HEK293T (cell line): ENCODE results near the gene FBXW7.

Experiments used
- CTCF ChIA-PET: fragments of 350-600 bp; formaldehyde crosslinking; extraction: SDS; loops from one replicate; lab custom pipeline; 2021; ENCODE audit warnings: antibody characterized with exemption, inconsistent platforms; lab: Yijun Ruan, JAX
- POLR2A ChIA-PET: fragments of 350-600 bp; formaldehyde crosslinking; extraction: SDS; loops from one replicate; lab custom pipeline; 2020; ENCODE audit warnings: antibody characterized with exemption, inconsistent platforms; lab: Yijun Ruan, JAX
- DNase-seq: peaks from one replicate; pipeline ENCODE4 v3.0.0; 2012; ENCODE audit warnings: mixed read lengths; ENCODE audit errors: extremely low spot score
- ARNT ChIP-seq: fragments of 450-650 bp; IDR thresholded peaks from 2 replicates; pipeline ENCODE4 v1.6.1; 2017; ENCODE audit warnings: mild to moderate bottlenecking
- BHLHE40 ChIP-seq: fragments of 450-650 bp; IDR thresholded peaks from 2 replicates; pipeline ENCODE4 v1.6.1; 2016; ENCODE audit warnings: mild to moderate bottlenecking, moderate library complexity, borderline replicate concordance
- CTBP1 ChIP-seq: fragments of 450-650 bp; IDR thresholded peaks from 2 replicates; pipeline ENCODE4 v1.6.1; 2016; ENCODE audit warnings: borderline replicate concordance
- ELF4 ChIP-seq: fragments of 450-650 bp; IDR thresholded peaks from 2 replicates; pipeline ENCODE4 v1.6.1; 2017; ENCODE audit warnings: antibody characterized with exemption
- FOXA1 ChIP-seq: fragments of 450-650 bp; IDR thresholded peaks from 2 replicates; pipeline ENCODE4 v1.6.1; 2016; ENCODE audit warnings: mild to moderate bottlenecking
- FOXK2 ChIP-seq: fragments of 450-650 bp; IDR thresholded peaks from 2 replicates; pipeline ENCODE4 v1.6.1; 2016; ENCODE audit warnings: mild to moderate bottlenecking
- FOXM1 ChIP-seq: fragments of 450-650 bp; IDR thresholded peaks from 2 replicates; pipeline ENCODE4 v1.6.1; 2017; ENCODE audit warnings: mild to moderate bottlenecking, borderline replicate concordance
- HDGF ChIP-seq: fragments of 450-650 bp; IDR thresholded peaks from 2 replicates; pipeline ENCODE4 v1.6.1; 2017; ENCODE audit warnings: antibody characterized with exemption, borderline replicate concordance
- L3MBTL2 ChIP-seq: fragments of 450-650 bp; conservative IDR thresholded peaks from 2 replicates; pipeline ENCODE4 v1.6.1; 2016; ENCODE audit warnings: mild to moderate bottlenecking
- LEF1 ChIP-seq: fragments of 450-650 bp; IDR thresholded peaks from 2 replicates; pipeline ENCODE4 v1.6.1; 2017; ENCODE audit warnings: mild to moderate bottlenecking, borderline replicate concordance
- NFRKB ChIP-seq: fragments of 450-650 bp; IDR thresholded peaks from 2 replicates; pipeline ENCODE4 v1.6.1; 2016; ENCODE audit warnings: mild to moderate bottlenecking, moderate library complexity
- SP1 ChIP-seq: fragments of 450-650 bp; IDR thresholded peaks from 2 replicates; pipeline ENCODE4 v1.6.1; 2017
- SUZ12 ChIP-seq: fragments of 450-650 bp; IDR thresholded peaks from 2 replicates; pipeline ENCODE4 v1.6.1; 2016; ENCODE audit warnings: mild to moderate bottlenecking
- TARDBP ChIP-seq: fragments of 450-650 bp; IDR thresholded peaks from 2 replicates; pipeline ENCODE4 v1.6.1; 2016
- ZNF384 ChIP-seq: fragments of 450-650 bp; IDR thresholded peaks from 2 replicates; pipeline ENCODE4 v1.6.1; 2016
- TF ChIP-seq, protein P1 (sequence below): fragments of 450-650 bp; IDR thresholded peaks from 2 replicates; pipeline ENCODE4 v1.6.1; 2016

Gene FBXW7

DNA sequence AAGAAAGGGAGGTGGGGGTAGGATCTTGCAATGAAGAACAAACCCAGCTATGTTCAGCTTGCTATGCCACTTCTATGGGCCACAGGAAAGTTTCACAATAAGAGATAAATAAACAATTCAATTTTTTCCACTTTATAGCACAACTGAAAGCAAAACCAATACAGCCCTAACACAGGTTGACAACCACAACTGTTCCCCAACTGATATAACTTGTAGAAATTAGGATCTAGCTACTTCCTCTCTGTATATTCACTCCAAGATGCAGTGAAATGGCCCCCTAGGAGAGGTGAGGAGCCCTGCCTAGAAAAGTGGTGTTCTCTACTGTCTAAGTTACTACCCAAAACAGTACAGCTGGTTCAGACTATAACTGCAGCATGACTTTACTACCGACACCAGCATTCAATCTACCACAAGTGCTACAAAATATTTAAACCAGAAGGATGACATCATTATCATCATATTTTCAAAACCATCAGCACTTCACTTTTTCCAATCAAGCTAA lies 77.0 kb downstream of the FBXW7 start:
- ChIA-PET POLR2A (no interaction called here), CTCF (interaction anchor here (0.6 to 1.7 kb wide), 2 partner anchors 181 to 702 kb away, joined by 3 to 6 read pairs; no protein-coding TSS in a partner anchor)
- DNase-seq = no peak
- TF ChIP-seq SUZ12 = no peak

GRCh38 chr4:152456609-152457008 lies 79.3 kb downstream of the FBXW7 start:
- CTCF ChIA-PET = interaction anchor here (0.5 kb wide), 1 partner anchor 48 kb away, joined by 3 read pairs; no protein-coding TSS in a partner anchor

GRCh38 chr4:152455311-152455710 lies 80.6 kb downstream of the FBXW7 start:
- no peak for DNase-seq
- ChIA-PET CTCF (interaction anchor here (0.9 to 1.8 kb wide), 4 partner anchors 25 to 191 kb away, joined by 4 to 9 read pairs (median 6); no protein-coding TSS in a partner anchor), POLR2A (interaction anchor here (0.7 to 1.1 kb wide), 2 partner anchors 10 to 81 kb away, joined by 3 to 4 read pairs; partner anchors contain the start of gene FBXW7)
- TF ChIP-seq NFRKB (no peak), SUZ12 (no peak), ELF4 (no peak), ZNF384 (no peak), LEF1 (no peak), FOXA1 (no peak), FOXM1 (no peak), FOXK2 (no peak)

More at GRCh38 chr4:152456609-152457008, 79.3 kb downstream of the FBXW7 start:
- POLR2A ChIA-PET = interaction anchor here (1.1 kb wide), 1 partner anchor 80 kb away, joined by 4 read pairs; the partner anchor contains the start of gene FBXW7
- no peak for TF ChIP-seq CTBP1
- TF ChIP-seq SUZ12 = no peak
- TF ChIP-seq HDGF = no peak
- TF ChIP-seq, protein P1, sequence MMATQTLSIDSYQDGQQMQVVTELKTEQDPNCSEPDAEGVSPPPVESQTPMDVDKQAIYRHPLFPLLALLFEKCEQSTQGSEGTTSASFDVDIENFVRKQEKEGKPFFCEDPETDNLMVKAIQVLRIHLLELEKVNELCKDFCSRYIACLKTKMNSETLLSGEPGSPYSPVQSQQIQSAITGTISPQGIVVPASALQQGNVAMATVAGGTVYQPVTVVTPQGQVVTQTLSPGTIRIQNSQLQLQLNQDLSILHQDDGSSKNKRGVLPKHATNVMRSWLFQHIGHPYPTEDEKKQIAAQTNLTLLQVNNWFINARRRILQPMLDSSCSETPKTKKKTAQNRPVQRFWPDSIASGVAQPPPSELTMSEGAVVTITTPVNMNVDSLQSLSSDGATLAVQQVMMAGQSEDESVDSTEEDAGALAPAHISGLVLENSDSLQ = no peak
- no peak for TF ChIP-seq FOXK2
- no peak for TF ChIP-seq LEF1
- no peak for TF ChIP-seq FOXA1
- no peak for TF ChIP-seq BHLHE40
- TF ChIP-seq ELF4 = no peak
- no peak for DNase-seq

GRCh38 chr4:152454398-152455011 lies 81.4 kb downstream of the FBXW7 start:
- ChIA-PET POLR2A (no interaction called here), CTCF (interaction anchor here (0.6 to 1.8 kb wide), 13 partner anchors 9 to 949 kb away, joined by 3 to 9 read pairs (median 3); no protein-coding TSS in a partner anchor)
- DNase-seq = no peak
- TF ChIP-seq FOXM1 (no peak), BHLHE40 (no peak), ZNF384 (peak; percentile 93), FOXA1 (no peak)

GRCh38 chr4:152451496-152451895 lies 84.4 kb downstream of the FBXW7 start:
- ChIA-PET CTCF (interaction anchor here (1.7 kb wide), 1 partner anchor 188 kb away, joined by 5 read pairs; no protein-coding TSS in a partner anchor), POLR2A (interaction anchor here (1.1 kb wide), 1 partner anchor 84 kb away, joined by 4 read pairs; the partner anchor contains the start of gene FBXW7)
- DNase-seq = no peak
- TF ChIP-seq CTBP1 (no peak), FOXA1 (no peak), LEF1 (no peak), FOXM1 (no peak), SUZ12 (no peak), NFRKB (no peak), ARNT (no peak), SP1 (no peak), ELF4 (no peak)

DNA sequence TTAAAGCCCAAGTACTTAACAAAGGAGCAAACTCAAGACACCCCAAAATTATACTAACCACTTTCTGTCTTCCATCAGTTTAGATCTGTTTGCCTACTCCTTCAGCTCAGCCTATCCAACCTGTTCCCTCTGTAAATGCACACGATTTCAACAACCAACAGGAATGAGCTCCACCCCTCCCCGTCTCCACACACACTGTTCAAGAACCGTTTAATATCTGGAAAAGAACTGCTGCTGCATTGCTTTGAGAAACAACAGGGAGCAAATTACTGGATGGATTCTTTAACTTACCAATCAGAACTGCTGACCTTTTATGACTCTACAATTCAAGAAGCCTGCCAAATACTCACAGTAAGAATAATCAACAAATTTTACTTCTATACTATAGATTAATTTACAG lies 87.0 kb downstream of the FBXW7 start:
- no peak for TF ChIP-seq SUZ12
- TF ChIP-seq ARNT = no peak
- no peak for TF ChIP-seq HDGF
- no peak for TF ChIP-seq SP1
- TF ChIP-seq FOXM1 = no peak
- TF ChIP-seq TARDBP = no peak
- no peak for TF ChIP-seq CTBP1
- TF ChIP-seq, protein P1 = no peak
- TF ChIP-seq FOXK2 = no peak
- no peak for TF ChIP-seq BHLHE40
- no peak for TF ChIP-seq FOXA1
- TF ChIP-seq ZNF384 = no peak
- no peak for TF ChIP-seq LEF1
- TF ChIP-seq NFRKB = no peak
- no peak for TF ChIP-seq ELF4
- no peak for TF ChIP-seq L3MBTL2
- ChIA-PET CTCF (interaction anchor here (0.9 to 1.5 kb wide), 2 partner anchors 52 to 195 kb away, joined by 4 to 9 read pairs; no protein-coding TSS in a partner anchor), POLR2A (no interaction called here)
- DNase-seq = peak; percentile 19
